Measurements from ENCODE around the gene JMJD7.

DNA sequence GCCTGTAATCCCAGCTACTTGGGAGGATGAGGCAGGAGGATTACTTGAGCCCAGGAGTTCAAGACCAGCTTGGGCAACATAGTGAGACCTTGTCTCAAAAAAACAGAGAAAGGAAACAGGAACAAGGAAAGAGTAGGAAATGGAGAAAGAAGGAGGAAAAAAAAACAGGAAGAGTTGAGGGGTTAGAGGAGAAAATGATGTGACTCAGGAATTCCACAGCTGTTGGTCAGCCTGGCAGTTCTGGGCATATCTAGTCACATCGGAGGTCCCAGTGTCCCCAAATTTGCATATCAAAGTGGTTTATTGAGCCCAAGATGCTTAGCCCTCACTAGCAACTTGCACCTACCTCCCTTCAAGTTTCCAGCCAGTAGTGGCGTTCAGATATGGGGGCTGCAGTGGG, 18.8 kb upstream of the JMJD7 start:
- TF ChIP-seq, protein P1, sequence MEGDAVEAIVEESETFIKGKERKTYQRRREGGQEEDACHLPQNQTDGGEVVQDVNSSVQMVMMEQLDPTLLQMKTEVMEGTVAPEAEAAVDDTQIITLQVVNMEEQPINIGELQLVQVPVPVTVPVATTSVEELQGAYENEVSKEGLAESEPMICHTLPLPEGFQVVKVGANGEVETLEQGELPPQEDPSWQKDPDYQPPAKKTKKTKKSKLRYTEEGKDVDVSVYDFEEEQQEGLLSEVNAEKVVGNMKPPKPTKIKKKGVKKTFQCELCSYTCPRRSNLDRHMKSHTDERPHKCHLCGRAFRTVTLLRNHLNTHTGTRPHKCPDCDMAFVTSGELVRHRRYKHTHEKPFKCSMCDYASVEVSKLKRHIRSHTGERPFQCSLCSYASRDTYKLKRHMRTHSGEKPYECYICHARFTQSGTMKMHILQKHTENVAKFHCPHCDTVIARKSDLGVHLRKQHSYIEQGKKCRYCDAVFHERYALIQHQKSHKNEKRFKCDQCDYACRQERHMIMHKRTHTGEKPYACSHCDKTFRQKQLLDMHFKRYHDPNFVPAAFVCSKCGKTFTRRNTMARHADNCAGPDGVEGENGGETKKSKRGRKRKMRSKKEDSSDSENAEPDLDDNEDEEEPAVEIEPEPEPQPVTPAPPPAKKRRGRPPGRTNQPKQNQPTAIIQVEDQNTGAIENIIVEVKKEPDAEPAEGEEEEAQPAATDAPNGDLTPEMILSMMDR (IDR thresholded peaks at IDR 0.05) = no peak
- no peak for TF ChIP-seq POLR2A (IDR thresholded peaks at IDR 0.05)
